DOHH2 (cell line): ENCODE measurements around the gene PPP1R12C.

Source experiments
- H3F3A ChIP-seq: fragments of 200-600 bp; sonication (generic), shearing (Covaris generic); 2 replicates; pipeline ENCODE4 v1.6.0; 2016; ENCODE audit warnings: antibody characterized with exemption, mild to moderate bottlenecking; ENCODE audit not compliant: control insufficient read depth, insufficient read depth
- H3K27ac ChIP-seq: fragments of 200-600 bp; sonication (generic); 2 replicates; pipeline ENCODE4 v1.5.1; 2014; ENCODE audit warnings: low read depth, mild to moderate bottlenecking, low read length, moderate library complexity
- H3K27me3 ChIP-seq: fragments of 200-600 bp; sonication (generic); 2 replicates; pipeline ENCODE4 v1.6.1; 2014; ENCODE audit warnings: mild to moderate bottlenecking, low read length, mixed read lengths; ENCODE audit not compliant: control insufficient read depth
- H3K36me3 ChIP-seq: fragments of 200-600 bp; sonication (generic); 2 replicates; pipeline ENCODE4 v1.6.1; 2014; ENCODE audit warnings: mild to moderate bottlenecking, low read length, moderate library complexity, mixed read lengths; ENCODE audit not compliant: control insufficient read depth
- H3K4me1 ChIP-seq: fragments of 200-600 bp; sonication (generic); 2 replicates; pipeline ENCODE4 v1.6.1; 2014; ENCODE audit warnings: mild to moderate bottlenecking, low read length, mixed read lengths; ENCODE audit not compliant: control insufficient read depth
- H3K4me2 ChIP-seq: fragments of 200-600 bp; sonication (generic); 2 replicates; pipeline ENCODE4 v1.6.0; 2014; ENCODE audit warnings: mild to moderate bottlenecking, low read length, moderate library complexity
- H3K4me3 ChIP-seq: fragments of 200-600 bp; sonication (generic); 2 replicates; pipeline ENCODE4 v1.5.1; 2014; ENCODE audit warnings: mild to moderate bottlenecking, low read length, mixed read lengths
- H3K79me2 ChIP-seq: fragments of 200-600 bp; sonication (generic); 2 replicates; pipeline ENCODE4 v1.6.1; 2014; ENCODE audit warnings: mild to moderate bottlenecking, low read length, mixed read lengths; ENCODE audit not compliant: control insufficient read depth
- H3K9me2 ChIP-seq: fragments of 200-600 bp; sonication (generic); replicated peaks from 2 replicates; pipeline ENCODE4 v1.6.1; 2014; ENCODE audit warnings: mild to moderate bottlenecking, low read length, mixed read lengths; ENCODE audit not compliant: control insufficient read depth
- H3K9me3 ChIP-seq: fragments of 200-600 bp; sonication (generic); 2 replicates; pipeline ENCODE4 v1.6.1; 2014; ENCODE audit warnings: antibody characterized with exemption, low read length, mixed read lengths; ENCODE audit not compliant: control insufficient read depth, insufficient read depth
- H4K20me1 ChIP-seq: fragments of 200-600 bp; sonication (generic); 2 replicates; pipeline ENCODE4 v1.6.0; 2014; ENCODE audit warnings: low read depth, mild to moderate bottlenecking, antibody characterized with exemption, low read length, moderate library complexity; ENCODE audit not compliant: control insufficient read depth, insufficient read depth
- EZH2phosphoT487 ChIP-seq: fragments of 200-600 bp; sonication (generic); IDR thresholded peaks from 2 replicates; pipeline ENCODE4 v1.6.1; 2017; ENCODE audit warnings: borderline replicate concordance, mild to moderate bottlenecking, antibody characterized with exemption, low read length, moderate library complexity, mixed read lengths
- TF ChIP-seq, protein P1 (sequence below): fragments of 200-600 bp; sonication (generic); IDR thresholded peaks from one replicate; pipeline ENCODE4 v1.5.1; 2014; ENCODE audit warnings: antibody characterized with exemption, mild to moderate bottlenecking, low read depth, low read length; ENCODE audit not compliant: poor library complexity, severe bottlenecking

The PPP1R12C gene

DNA sequence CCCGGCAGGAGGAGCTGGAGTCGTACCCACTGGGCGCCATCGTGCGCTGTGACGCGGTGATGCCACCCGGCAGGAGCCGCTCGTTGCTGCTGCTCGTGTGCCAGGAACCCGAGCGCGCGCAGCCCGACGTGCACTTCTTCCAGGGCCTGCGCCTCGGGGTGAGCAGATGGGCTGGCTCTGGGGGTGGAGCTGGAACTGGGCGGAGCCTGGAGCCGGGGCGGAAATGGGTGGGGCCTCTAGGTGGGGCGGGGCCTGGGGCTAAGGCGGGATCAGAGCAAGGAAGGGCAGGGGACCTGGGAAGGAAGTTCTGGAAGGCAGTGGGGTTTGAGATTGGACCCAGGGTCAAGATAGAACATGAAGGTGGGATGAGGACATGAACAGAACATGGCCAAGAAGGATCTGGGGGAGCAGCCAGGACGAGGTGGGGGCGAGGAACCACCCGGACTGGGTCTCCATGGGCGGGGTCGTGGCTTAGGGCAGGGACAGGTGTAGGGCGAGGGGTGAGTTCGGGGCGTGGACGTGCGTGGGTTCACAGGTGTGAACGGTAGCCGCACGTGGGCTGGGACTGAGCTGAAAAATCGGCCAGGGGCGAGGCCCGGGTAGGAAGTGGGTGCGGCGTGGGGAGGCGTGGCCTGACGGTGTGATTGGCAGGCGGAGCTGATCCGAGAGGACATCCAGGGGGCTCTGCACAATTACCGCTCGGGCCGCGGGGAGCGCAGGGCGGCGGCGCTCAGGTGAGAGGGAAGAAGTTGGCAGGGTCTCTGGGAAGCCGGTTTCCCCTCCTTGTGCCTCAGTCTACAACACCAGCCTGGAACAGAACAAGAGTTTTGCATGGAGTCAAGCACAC, 37.1 kb downstream of the PPP1R12C start:
- H3K9me3 ChIP-seq = peaks cover 6% of the 10 kb centered on the region; the same call in 1 of the 2 replicates
- no peaks in the 10 kb centered on the region for H3K9me2 ChIP-seq
- no peaks in the 10 kb centered on the region for H3K36me3 ChIP-seq
- H4K20me1 ChIP-seq = 0 out of 2 replicates have a peak, but pooled peaks cover 3% of the 10 kb centered on the region
- peaks cover 10% of the 10 kb centered on the region for H3K4me1 ChIP-seq
- no peak for TF ChIP-seq EZH2phosphoT487
- TF ChIP-seq, protein P1, sequence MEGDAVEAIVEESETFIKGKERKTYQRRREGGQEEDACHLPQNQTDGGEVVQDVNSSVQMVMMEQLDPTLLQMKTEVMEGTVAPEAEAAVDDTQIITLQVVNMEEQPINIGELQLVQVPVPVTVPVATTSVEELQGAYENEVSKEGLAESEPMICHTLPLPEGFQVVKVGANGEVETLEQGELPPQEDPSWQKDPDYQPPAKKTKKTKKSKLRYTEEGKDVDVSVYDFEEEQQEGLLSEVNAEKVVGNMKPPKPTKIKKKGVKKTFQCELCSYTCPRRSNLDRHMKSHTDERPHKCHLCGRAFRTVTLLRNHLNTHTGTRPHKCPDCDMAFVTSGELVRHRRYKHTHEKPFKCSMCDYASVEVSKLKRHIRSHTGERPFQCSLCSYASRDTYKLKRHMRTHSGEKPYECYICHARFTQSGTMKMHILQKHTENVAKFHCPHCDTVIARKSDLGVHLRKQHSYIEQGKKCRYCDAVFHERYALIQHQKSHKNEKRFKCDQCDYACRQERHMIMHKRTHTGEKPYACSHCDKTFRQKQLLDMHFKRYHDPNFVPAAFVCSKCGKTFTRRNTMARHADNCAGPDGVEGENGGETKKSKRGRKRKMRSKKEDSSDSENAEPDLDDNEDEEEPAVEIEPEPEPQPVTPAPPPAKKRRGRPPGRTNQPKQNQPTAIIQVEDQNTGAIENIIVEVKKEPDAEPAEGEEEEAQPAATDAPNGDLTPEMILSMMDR = no peak
- H3K79me2 ChIP-seq = no peaks in the 10 kb centered on the region
- H3K27me3 ChIP-seq = no peaks in the 10 kb centered on the region
- H3K4me2 ChIP-seq = peak overlapping the region; percentile 61
- H3K4me3 ChIP-seq = peak overlapping the region; percentile 68
- no peaks in the 10 kb centered on the region for H3F3A ChIP-seq
- H3K27ac ChIP-seq = no peak overlapping the region

DNA sequence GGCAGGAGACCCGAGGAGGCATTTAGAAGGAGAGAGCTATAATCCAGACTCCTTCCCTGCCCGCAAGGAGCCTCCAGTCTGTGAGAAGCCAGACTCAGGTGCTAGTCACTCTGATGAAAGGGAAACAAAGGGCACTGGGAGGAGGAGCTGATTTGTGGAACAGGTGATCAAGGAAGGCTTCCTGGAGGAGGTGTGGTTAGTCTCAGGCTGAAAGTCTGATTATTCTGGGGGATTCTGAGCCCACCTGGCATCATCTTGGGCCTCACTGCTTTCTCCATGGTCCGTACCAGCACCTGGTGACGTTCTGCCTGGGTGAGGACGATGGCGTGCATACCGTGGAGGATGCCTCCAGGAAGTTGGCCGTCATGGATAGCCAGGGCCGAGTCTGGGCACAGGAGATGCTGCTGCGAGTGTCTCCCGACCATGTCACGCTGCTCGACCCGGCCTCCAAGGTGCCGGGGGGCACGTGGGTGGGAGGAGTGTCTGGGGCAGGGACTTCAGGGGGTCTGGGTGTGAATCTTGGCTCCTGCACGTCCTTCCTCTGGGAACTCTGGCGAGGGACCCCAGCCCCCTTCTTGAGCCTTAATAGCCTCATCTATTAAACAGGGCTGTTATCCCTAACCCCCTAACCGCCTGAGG, 37.9 kb downstream of the PPP1R12C start:
- Histone ChIP-seq H3K9me3 (peaks cover 6% of the 10 kb centered on the region; the same call in 1 of the 2 replicates), H3K4me1 (peaks cover 10% of the 10 kb centered on the region), H3K4me2 (no peak overlapping the region), H3K9me2 (no peaks in the 10 kb centered on the region), H4K20me1 (0 out of 2 replicates have a peak, but pooled peaks cover 3% of the 10 kb centered on the region), H3K27ac (no peak overlapping the region), H3K27me3 (no peaks in the 10 kb centered on the region), H3K4me3 (no peak overlapping the region), H3F3A (no peaks in the 10 kb centered on the region), H3K79me2 (no peaks in the 10 kb centered on the region), H3K36me3 (no peaks in the 10 kb centered on the region)
- no peak for TF ChIP-seq EZH2phosphoT487
- TF ChIP-seq, protein P1 = no peak

DNA sequence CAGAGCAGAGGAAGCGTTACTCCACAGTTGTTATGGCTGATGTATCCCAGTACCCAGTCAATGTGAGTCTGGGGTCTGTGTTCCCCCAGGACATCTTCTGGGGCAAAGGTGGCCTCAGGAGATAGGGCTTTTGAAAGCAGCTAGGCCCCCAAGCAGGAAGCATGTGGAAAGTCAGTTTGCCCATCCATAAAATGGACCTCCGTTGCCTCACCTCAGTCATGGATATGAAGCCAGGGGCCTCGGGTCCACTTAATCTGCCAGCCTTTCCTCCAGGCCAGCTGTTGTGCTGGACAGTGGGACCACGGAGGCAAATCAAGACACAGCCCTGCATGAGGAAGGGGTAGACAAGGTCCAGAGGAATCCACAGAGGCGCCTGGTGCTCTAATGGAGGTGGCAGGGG, 38.4 kb downstream of the PPP1R12C start:
- Histone ChIP-seq H3K36me3 (no peaks in the 10 kb centered on the region), H4K20me1 (0 out of 2 replicates have a peak, but pooled peaks cover 3% of the 10 kb centered on the region), H3K27me3 (no peaks in the 10 kb centered on the region), H3K27ac (no peak overlapping the region), H3K79me2 (no peaks in the 10 kb centered on the region), H3K4me3 (no peak overlapping the region), H3K9me2 (no peaks in the 10 kb centered on the region), H3K4me1 (peaks cover 10% of the 10 kb centered on the region), H3K4me2 (no peak overlapping the region), H3K9me3 (peaks cover 6% of the 10 kb centered on the region; the same call in 1 of the 2 replicates), H3F3A (no peaks in the 10 kb centered on the region)
- TF ChIP-seq, protein P1 = no peak
- TF ChIP-seq EZH2phosphoT487 = no peak
